HepG2 (cell line): ENCODE results near the gene CPB2. TPM values are rescaled to one million over a fixed set of nuclear protein-coding genes. Genes with fewer than 3 reads are reported as not detected.

Experiments
- CBFB ChIP-seq: sonication (generic); formaldehyde crosslinking; IDR thresholded peaks from 2 replicates; pipeline ENCODE4 v1.4.0; 2020; ENCODE audit warnings: missing genetic modification reagents
- CBX2 ChIP-seq, 2 experiments: fragments of 200-600 bp in 1 of 2; sonication (generic); formaldehyde crosslinking in 1 of 2; IDR thresholded peaks; 2 replicates each; pipeline versions ENCODE4 v1.7.0 to v1.8.1; 2018 to 2022; ENCODE audit warnings: low read depth in 2 of 2, low read length in 1 of 2, mild to moderate bottlenecking in 1 of 2, missing genetic modification reagents in 1 of 2
- CREB3 ChIP-seq: sonication (generic); formaldehyde crosslinking; IDR thresholded peaks from 2 replicates; pipeline ENCODE4 v1.5.0; 2020; ENCODE audit warnings: missing genetic modification reagents
- E2F5 ChIP-seq: sonication (generic); formaldehyde crosslinking; conservative IDR thresholded peaks from 2 replicates; pipeline ENCODE4 v1.4.0; 2020; ENCODE audit warnings: missing genetic modification reagents
- JARID2 ChIP-seq: sonication (generic); formaldehyde crosslinking; IDR thresholded peaks from 2 replicates; pipeline ENCODE4 v1.8.1; 2023; ENCODE audit warnings: missing genetic modification reagents, inconsistent platforms; ENCODE audit not compliant: insufficient replicate concordance
- KAT7 ChIP-seq: IDR thresholded peaks from 2 replicates; pipeline ENCODE4 v1.6.1; 2018; ENCODE audit warnings: borderline replicate concordance, missing compliant biosample characterization
- KDM5A ChIP-seq: fragments of 200-600 bp; sonication (generic); IDR thresholded peaks from 2 replicates; pipeline ENCODE4 v1.7.0; 2018; ENCODE audit warnings: antibody characterized with exemption, mild to moderate bottlenecking, low read length, borderline replicate concordance
- KLF15 ChIP-seq: sonication (generic); formaldehyde crosslinking; IDR thresholded peaks from 2 replicates; pipeline ENCODE4 v1.8.1; 2023; ENCODE audit warnings: borderline replicate concordance, mild to moderate bottlenecking, inconsistent platforms, missing genetic modification reagents, mixed read lengths
- NKX3-1 ChIP-seq: sonication (generic); formaldehyde crosslinking; IDR thresholded peaks from 2 replicates; pipeline ENCODE4 v1.5.0; 2020; ENCODE audit warnings: missing genetic modification reagents
- RORA ChIP-seq: sonication (generic); formaldehyde crosslinking; IDR thresholded peaks from 2 replicates; pipeline ENCODE4 v1.5.0; 2020; ENCODE audit warnings: mild to moderate bottlenecking, missing genetic modification reagents, moderate library complexity
- TOE1 ChIP-seq: sonication (generic); formaldehyde crosslinking; IDR thresholded peaks from 2 replicates; pipeline ENCODE4 v1.4.0; 2020; ENCODE audit warnings: mild to moderate bottlenecking, missing genetic modification reagents
- TP53 ChIP-seq: sonication (generic); formaldehyde crosslinking; conservative IDR thresholded peaks from 2 replicates; pipeline ENCODE4 v1.4.0; 2020; ENCODE audit warnings: missing genetic modification reagents
- ZKSCAN1 ChIP-seq: fragments of 150-350 bp; IDR thresholded peaks from 2 replicates; pipeline ENCODE4 v1.6.1; 2014; ENCODE audit warnings: low read length
- ZMYM3 ChIP-seq: sonication (generic); formaldehyde crosslinking; IDR thresholded peaks from 2 replicates; pipeline ENCODE4 v1.5.1; 2020; ENCODE audit warnings: mild to moderate bottlenecking, missing genetic modification reagents
- ZNF225 ChIP-seq: sonication (generic); formaldehyde crosslinking; IDR thresholded peaks from 2 replicates; pipeline ENCODE4 v1.4.0; 2020; ENCODE audit warnings: mild to moderate bottlenecking, missing genetic modification reagents
- ZNF3 ChIP-seq: IDR thresholded peaks from 2 replicates; pipeline ENCODE4 v1.7.0; 2017; ENCODE audit warnings: inconsistent platforms
- ZNF329 ChIP-seq: sonication (generic); formaldehyde crosslinking; IDR thresholded peaks from 2 replicates; pipeline ENCODE4 v1.9.0; 2021; ENCODE audit warnings: low read depth, mild to moderate bottlenecking, missing genetic modification reagents
- ZNF556 ChIP-seq: sonication (generic); formaldehyde crosslinking; IDR thresholded peaks from 2 replicates; pipeline ENCODE4 v1.4.0; 2020; ENCODE audit warnings: mild to moderate bottlenecking, missing genetic modification reagents, borderline replicate concordance
- ZNF563 ChIP-seq: sonication (generic); formaldehyde crosslinking; IDR thresholded peaks from 2 replicates; pipeline ENCODE4 v1.8.0; 2022; ENCODE audit warnings: mild to moderate bottlenecking, moderate library complexity, missing genetic modification reagents
- ZNF672 ChIP-seq: sonication (generic); formaldehyde crosslinking; IDR thresholded peaks from 2 replicates; pipeline ENCODE4 v1.8.1; 2022; ENCODE audit warnings: missing genetic modification reagents
- ZNF749 ChIP-seq: sonication (generic); formaldehyde crosslinking; IDR thresholded peaks from 2 replicates; pipeline ENCODE4 v1.8.0; 2022; ENCODE audit warnings: mild to moderate bottlenecking, missing genetic modification reagents, moderate library complexity, borderline replicate concordance
- ZSCAN20 ChIP-seq: sonication (generic); formaldehyde crosslinking; IDR thresholded peaks from 2 replicates; pipeline ENCODE4 v1.4.0; 2020; ENCODE audit warnings: missing genetic modification reagents, mild to moderate bottlenecking, borderline replicate concordance
- polyA plus RNA-seq, 8 experiments: library from polyadenylated mRNA; depleted of rRNA in 3 of 8; stranded (reverse) in 7 of 8; unstranded in 1 of 8; fragments of >200 nt; fragmentation: Illumina TruSeq in 4 of 8; extraction: Trizol in 4 of 8; gene quantifications; 2 replicates each; pipeline versions ENCODE4 v1.2.1 to v1.2.3, GENCODE V29; 2011 to 2016; ENCODE audit warnings: low read depth in 4 of 8, missing spikeins in 1 of 8, mixed read lengths in 1 of 8; ENCODE audit not compliant: insufficient read depth in 1 of 8
- total RNA-seq, 5 experiments: library from RNA; depleted of rRNA; stranded (reverse); fragments of >200 nt; fragmentation: Illumina TruSeq; extraction: Trizol; gene quantifications; 2 replicates each; pipeline ENCODE4 v1.2.3, GENCODE V29; 2016; ENCODE audit warnings: low read depth in 1 of 5
- TF ChIP-seq, protein P1 (sequence below): sonication (generic); formaldehyde crosslinking; IDR thresholded peaks from 2 replicates; pipeline ENCODE4 v1.4.0; 2020; ENCODE audit warnings: missing genetic modification reagents, mild to moderate bottlenecking, borderline replicate concordance
- TF ChIP-seq, protein P2 (sequence below): sonication (generic); formaldehyde crosslinking; IDR thresholded peaks from 2 replicates; pipeline ENCODE4 v1.8.0; 2022; ENCODE audit warnings: mild to moderate bottlenecking, missing genetic modification reagents, borderline replicate concordance

CPB2 gene
- total and polyA plus RNA-seq, 2 of the 13 experiments (the other 11 are each of a cell fraction or from before 2014, with no cell fraction given) = 125 to 140 TPM

- TF ChIP-seq CREB3 (CRISPR knock-in tag) = no peak
- TF ChIP-seq ZNF672 (CRISPR knock-in tag) = no peak
- TF ChIP-seq CBFB (CRISPR knock-in tag) = no peak; the same call in 1 of the 2 replicates
- no peak for TF ChIP-seq TOE1 (CRISPR knock-in tag)
- TF ChIP-seq, protein P1, sequence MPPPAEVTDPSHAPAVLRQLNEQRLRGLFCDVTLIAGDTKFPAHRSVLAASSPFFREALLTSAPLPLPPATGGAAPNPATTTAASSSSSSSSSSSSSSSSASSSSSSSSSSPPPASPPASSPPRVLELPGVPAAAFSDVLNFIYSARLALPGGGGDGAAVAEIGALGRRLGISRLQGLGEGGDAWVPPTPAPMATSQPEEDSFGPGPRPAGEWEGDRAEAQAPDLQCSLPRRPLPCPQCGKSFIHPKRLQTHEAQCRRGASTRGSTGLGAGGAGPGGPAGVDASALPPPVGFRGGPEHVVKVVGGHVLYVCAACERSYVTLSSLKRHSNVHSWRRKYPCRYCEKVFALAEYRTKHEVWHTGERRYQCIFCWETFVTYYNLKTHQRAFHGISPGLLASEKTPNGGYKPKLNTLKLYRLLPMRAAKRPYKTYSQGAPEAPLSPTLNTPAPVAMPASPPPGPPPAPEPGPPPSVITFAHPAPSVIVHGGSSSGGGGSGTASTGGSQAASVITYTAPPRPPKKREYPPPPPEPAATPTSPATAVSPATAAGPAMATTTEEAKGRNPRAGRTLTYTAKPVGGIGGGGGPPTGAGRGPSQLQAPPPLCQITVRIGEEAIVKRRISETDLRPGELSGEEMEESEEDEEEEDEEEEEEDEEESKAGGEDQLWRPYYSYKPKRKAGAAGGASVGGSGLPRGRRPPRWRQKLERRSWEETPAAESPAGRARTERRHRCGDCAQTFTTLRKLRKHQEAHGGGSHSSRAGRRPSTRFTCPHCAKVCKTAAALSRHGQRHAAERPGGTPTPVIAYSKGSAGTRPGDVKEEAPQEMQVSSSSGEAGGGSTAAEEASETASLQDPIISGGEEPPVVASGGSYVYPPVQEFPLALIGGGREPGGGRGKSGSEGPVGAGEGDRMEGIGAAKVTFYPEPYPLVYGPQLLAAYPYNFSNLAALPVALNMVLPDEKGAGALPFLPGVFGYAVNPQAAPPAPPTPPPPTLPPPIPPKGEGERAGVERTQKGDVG = no peak
- no peak for TF ChIP-seq NKX3-1 (CRISPR knock-in tag)
- peak; percentile 60 for TF ChIP-seq ZNF563 (CRISPR knock-in tag)
- no peak for TF ChIP-seq CBX2 (IDR thresholded peaks at IDR 0.05; ENCODE audit: low read depth, low read length)
- no peak for TF ChIP-seq CBX2 (CRISPR knock-in tag; IDR thresholded peaks at IDR 0.05; ENCODE audit: low read depth)
- no peak for TF ChIP-seq ZNF3 (CRISPR knock-in tag)
- peak; percentile 60; the same call in 1 of the 2 replicates for TF ChIP-seq ZNF225 (CRISPR knock-in tag)
- no peak for TF ChIP-seq RORA (CRISPR knock-in tag)
- no peak for TF ChIP-seq JARID2 (CRISPR knock-in tag)
- no peak for TF ChIP-seq ZNF749 (CRISPR knock-in tag)
- no peak for TF ChIP-seq ZNF329 (CRISPR knock-in tag)
- no peak for TF ChIP-seq TP53 (CRISPR knock-in tag)
- peak; percentile 78 for TF ChIP-seq KDM5A
- TF ChIP-seq, protein P2, sequence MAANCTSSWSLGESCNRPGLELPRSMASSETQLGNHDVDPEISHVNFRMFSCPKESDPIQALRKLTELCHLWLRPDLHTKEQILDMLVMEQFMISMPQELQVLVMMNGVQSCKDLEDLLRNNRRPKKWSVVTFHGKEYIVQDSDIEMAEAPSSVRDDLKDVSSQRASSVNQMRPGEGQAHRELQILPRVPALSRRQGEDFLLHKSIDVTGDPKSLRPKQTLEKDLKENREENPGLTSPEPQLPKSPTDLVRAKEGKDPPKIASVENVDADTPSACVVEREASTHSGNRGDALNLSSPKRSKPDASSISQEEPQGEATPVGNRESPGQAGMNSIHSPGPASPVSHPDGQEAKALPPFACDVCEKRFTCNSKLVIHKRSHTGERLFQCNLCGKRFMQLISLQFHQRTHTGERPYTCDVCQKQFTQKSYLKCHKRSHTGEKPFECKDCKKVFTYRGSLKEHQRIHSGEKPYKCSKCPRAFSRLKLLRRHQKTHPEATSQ (CRISPR knock-in tag) = peak; percentile 42; the same call in 1 of the 2 replicates
- TF ChIP-seq E2F5 (CRISPR knock-in tag) = no peak
- TF ChIP-seq KAT7 (CRISPR knock-in tag) = peak; percentile 89
- TF ChIP-seq ZMYM3 (CRISPR knock-in tag) = no peak
- TF ChIP-seq ZNF556 (CRISPR knock-in tag) = peak; percentile 60; the same call in 1 of the 2 replicates
- TF ChIP-seq KLF15 (CRISPR knock-in tag) = no peak
- TF ChIP-seq ZKSCAN1 = no peak
- TF ChIP-seq ZSCAN20 (CRISPR knock-in tag) = no peak
Measured at GRCh38 chr13:46052319-46053161, 52.3 kb downstream of the CPB2 start, which contains the start of gene ZC3H13 (continued).
